SKM-1 (cell line): ENCODE data around the gene GPC5.

Experiments used
- DNase-seq: peaks from one replicate; lab custom pipeline; 2025; ENCODE audit not compliant: unreplicated experiment; lab: John Stamatoyannopoulos, UW

GPC5 gene

DNA sequence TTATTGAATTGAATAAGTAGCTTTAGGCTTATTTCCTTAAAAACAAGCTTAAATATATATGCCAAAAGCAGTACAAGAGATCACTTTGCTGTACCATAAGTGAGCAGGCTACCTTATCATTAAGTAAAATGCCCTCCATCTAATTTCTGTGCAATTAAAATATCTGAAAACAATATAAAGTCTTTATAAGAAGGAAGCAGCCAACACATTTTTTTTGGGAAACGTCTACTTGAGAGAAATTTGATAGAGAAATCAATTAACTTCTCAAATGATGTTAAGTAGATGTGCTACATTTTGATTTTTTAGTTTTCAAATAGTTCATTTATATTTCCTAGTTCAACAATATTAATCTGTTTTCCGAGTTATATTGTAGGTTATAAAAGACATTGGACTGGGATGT, 52.5 kb downstream of the GPC5 start:
- no peak for DNase-seq

GRCh38 chr13:91454666-91455065, 56.2 kb downstream of the GPC5 start:
- DNase-seq = no peak

GRCh38 chr13:91456837-91457236, 58.4 kb downstream of the GPC5 start:
- no peak for DNase-seq

GRCh38 chr13:91459485-91459884, 61.1 kb downstream of the GPC5 start:
- DNase-seq = no peak

GRCh38 chr13:91464336-91464735, 65.9 kb downstream of the GPC5 start:
- DNase-seq = no peak

- no peak for DNase-seq
Measured at GRCh38 chr13:91467236-91467635, 68.8 kb downstream of the GPC5 start.

DNA sequence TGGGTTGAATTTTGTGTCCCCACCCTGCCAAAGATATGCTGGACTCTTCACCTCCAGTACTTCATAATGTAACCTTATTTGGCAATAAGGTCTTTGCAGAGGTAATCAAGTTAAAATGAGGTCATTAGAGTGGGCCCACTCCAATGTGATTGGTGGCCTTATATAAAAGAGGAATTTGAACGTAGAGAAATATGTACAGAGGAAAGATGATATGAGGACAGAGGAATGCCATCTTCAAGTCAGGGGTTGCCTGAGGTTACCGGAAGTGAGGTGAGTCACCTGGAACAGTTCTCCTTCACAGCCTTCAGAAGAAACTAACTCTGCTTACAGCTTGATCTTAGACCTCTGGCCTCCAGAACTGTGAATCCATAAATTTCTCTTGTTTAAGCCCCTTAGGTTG, 69.9 kb downstream of the GPC5 start:
- DNase-seq = no peak

GRCh38 chr13:91470084-91470621, 71.7 kb downstream of the GPC5 start:
- DNase-seq = no peak

GRCh38 chr13:91470681-91471080, 72.3 kb downstream of the GPC5 start:
- DNase-seq = no peak

GRCh38 chr13:91482427-91482826, 84.0 kb downstream of the GPC5 start:
- DNase-seq = no peak

- no peak for DNase-seq
Measured at GRCh38 chr13:91491980-91492379, 93.6 kb downstream of the GPC5 start.

GRCh38 chr13:91493442-91493841, 95.0 kb downstream of the GPC5 start:
- DNase-seq = no peak

DNA sequence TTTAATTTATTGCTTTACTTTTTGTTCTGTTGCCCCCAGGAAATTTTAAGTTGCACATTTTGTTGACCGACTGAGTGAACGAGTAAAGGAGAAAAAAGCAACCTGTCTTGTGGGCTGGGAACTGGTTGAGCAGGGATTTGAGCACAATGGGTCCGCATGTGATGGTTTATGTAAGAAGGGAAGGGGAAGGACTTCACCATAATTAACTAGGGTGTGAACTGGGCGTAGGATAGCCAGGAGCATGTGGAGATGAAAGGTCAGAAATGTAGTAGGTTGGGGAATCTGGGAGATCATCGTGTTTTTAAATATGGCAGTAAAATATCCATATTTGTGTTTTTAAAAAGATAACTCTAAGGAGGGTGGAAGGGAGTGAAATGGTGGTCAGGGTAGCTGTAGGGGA, 99.9 kb downstream of the GPC5 start:
- no peak for DNase-seq

DNA sequence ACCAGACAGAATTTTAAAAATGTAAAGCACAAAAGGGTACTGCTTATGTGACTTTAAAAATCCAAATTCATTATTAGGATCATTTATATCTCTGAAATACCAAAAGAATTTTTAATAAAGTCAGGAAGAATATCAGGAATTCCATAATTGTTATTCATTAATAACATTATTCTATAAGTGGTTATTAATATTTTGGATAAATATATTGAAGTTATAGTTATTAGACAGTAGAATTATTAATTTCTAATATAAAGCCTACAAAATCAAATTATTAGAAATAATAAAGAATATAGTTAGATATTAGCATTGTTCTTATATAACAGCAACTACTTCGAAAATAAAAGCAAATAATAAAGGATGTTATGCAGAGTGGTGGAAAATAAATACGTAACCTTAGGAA, 105.8 kb downstream of the GPC5 start:
- no peak for DNase-seq

GRCh38 chr13:91506759-91507158, 108.3 kb downstream of the GPC5 start:
- DNase-seq = no peak

GRCh38 chr13:91510058-91510457, 111.6 kb downstream of the GPC5 start:
- DNase-seq = no peak

DNA sequence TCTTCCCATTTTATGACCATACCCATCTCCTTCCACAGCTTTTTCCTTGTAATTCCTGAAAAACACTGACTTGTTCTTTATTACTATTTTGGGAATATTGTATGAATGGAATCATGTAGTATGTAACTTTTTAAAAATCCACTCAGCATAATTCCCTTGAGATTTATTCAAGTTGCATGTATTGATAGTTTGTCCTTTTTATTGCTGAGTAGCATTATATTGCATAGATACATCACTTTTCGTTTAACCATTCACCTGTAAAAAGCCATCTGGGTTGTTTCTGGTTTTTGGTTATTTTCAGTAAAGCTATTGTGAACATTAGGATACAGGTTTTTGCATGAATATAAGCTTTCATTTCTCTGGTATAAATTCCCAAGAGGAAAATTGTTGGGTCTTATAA, 115.4 kb downstream of the GPC5 start:
- no peak for DNase-seq

- DNase-seq = no peak
Measured at GRCh38 chr13:91516799-91517198, 118.4 kb downstream of the GPC5 start.

DNA sequence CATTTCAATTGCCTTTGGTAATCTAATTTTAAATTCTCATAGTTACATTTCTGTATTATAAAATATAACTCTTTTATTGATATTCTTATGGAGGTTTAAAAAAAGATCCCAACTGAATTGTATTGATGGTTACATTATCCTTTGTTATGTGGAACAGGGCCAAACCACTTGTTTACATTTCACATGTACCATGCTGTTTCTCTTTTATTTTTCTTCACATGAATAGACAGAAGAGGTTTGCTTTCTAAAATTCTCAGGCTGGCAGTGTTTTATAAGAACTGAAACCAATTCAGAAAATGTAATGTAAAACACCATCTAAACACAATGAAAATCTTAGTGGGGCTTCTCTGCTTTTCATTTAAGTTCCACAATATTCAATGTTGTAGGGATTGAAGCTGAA, 122.5 kb downstream of the GPC5 start:
- no peak for DNase-seq

DNA sequence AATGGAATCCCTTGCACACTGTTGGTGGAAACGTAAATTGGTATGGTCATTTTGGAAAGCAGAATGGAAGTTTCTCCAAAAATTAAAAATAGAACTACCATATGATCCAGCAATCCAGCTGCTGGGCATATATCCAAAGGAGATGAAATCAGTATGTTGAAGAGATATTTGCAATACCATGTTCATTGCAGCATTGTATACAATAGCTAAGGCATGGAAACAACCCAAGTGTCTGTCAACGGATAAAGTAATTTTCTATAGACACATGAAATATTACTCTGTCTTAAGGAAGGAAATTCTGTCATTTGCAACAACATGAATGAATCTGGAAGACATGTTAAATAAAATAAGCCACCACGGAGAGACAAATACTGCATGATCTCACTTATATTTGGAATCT, 124.7 kb downstream of the GPC5 start:
- no peak for DNase-seq

- DNase-seq = no peak
Measured at GRCh38 chr13:91526543-91527033, 128.2 kb downstream of the GPC5 start.

GRCh38 chr13:91529739-91530482, 131.5 kb downstream of the GPC5 start:
- no peak for DNase-seq

DNA sequence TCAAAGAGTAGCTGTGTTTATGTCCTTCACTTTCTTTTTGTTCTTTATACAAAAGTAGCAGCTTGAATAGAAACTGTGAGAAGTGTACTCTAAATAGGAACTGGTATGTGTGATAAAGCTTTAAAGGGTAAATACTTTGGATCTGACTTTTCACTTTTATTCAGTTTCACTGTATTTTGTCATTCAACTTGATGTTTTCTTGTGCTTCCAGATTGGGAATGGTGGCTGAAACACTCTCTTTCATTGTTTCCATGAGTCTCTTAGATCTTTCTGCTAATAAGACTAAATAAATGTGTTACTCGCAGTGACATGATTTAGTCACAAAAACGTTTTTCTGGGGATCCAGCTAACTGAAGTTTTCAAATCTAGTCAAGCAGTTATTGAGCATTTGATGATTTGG, 133.2 kb downstream of the GPC5 start:
- DNase-seq = no peak
